Tibial nerve (tissue), 4 donors: Measurements from ENCODE around the gene H2BK1.

Source experiments
- EP300 ChIP-seq, 2 donors: sonication (generic); formaldehyde crosslinking; IDR thresholded peaks; one replicate each; pipeline ENCODE4 v1.6.1; 2017; ENCODE audit warnings: antibody characterized with exemption in 2 of 2, mild to moderate bottlenecking in 1 of 2
- POLR2A ChIP-seq, 2 donors: fragments of 450-650 bp; IDR thresholded peaks; one replicate each; pipeline ENCODE4 v1.6.1; 2017; ENCODE audit warnings: antibody characterized with exemption in 2 of 2, mild to moderate bottlenecking in 2 of 2, moderate library complexity in 2 of 2
- TF ChIP-seq, protein P1 (sequence below), 5 experiments: fragments of 200-600 bp in 3 of 5; fragments of 450-650 bp in 2 of 5; sonication (generic) in 3 of 5; IDR thresholded peaks; one replicate each; pipeline ENCODE4 v1.5.1; 2016 to 2019; ENCODE audit warnings: antibody characterized with exemption in 5 of 5, mild to moderate bottlenecking in 3 of 5, moderate library complexity in 2 of 5

- TF ChIP-seq, protein P1, sequence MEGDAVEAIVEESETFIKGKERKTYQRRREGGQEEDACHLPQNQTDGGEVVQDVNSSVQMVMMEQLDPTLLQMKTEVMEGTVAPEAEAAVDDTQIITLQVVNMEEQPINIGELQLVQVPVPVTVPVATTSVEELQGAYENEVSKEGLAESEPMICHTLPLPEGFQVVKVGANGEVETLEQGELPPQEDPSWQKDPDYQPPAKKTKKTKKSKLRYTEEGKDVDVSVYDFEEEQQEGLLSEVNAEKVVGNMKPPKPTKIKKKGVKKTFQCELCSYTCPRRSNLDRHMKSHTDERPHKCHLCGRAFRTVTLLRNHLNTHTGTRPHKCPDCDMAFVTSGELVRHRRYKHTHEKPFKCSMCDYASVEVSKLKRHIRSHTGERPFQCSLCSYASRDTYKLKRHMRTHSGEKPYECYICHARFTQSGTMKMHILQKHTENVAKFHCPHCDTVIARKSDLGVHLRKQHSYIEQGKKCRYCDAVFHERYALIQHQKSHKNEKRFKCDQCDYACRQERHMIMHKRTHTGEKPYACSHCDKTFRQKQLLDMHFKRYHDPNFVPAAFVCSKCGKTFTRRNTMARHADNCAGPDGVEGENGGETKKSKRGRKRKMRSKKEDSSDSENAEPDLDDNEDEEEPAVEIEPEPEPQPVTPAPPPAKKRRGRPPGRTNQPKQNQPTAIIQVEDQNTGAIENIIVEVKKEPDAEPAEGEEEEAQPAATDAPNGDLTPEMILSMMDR (IDR thresholded peaks at IDR 0.05), result no peak
- no peak for TF ChIP-seq POLR2A (IDR thresholded peaks at IDR 0.05)
- no peak for TF ChIP-seq EP300 (IDR thresholded peaks at IDR 0.05)
Observed at GRCh38 chr7:151168787-151169162, 41.5 kb downstream of the H2BK1 start.
